Measurements from ENCODE around the gene TRAF5.

Gene TRAF5

DNA sequence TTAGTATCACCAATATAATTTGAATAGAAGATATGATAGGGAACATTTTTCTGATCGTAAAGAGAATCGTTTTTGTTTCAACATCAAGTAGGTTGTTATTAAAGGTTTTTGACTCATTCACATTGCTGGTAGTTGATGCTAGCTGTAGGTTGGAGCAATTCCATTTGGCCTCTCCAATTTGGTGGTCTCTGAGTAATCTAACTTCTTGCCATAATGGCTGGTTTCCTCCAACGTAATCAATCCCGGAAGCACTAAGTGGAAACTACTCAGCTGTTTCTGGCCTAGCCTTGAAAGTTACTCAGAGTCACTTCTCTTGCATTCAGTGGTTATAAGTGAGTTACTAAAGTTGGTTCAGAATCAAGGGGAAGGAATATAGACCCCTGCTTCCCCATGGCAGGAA is 41.4 kb upstream of the TRAF5 start:
- DNase-seq (ENCODE audit: extremely low spot score), result no peak
- TF ChIP-seq TARDBP (IDR thresholded peaks at IDR 0.05), result no peak
- no peak for TF ChIP-seq HDGF (IDR thresholded peaks at IDR 0.05; ENCODE audit: borderline replicate concordance)
- TF ChIP-seq NFRKB (IDR thresholded peaks at IDR 0.05), result no peak
- TF ChIP-seq ZNF384 (IDR thresholded peaks at IDR 0.05), result no peak
- TF ChIP-seq SUZ12 (IDR thresholded peaks at IDR 0.05), result no peak
- TF ChIP-seq FOXM1 (IDR thresholded peaks at IDR 0.05; ENCODE audit: borderline replicate concordance), result no peak
- no peak for TF ChIP-seq SP1 (IDR thresholded peaks at IDR 0.05)
- no peak for TF ChIP-seq BHLHE40 (IDR thresholded peaks at IDR 0.05; ENCODE audit: borderline replicate concordance)
- no peak for TF ChIP-seq CTBP1 (IDR thresholded peaks at IDR 0.05; ENCODE audit: borderline replicate concordance)
- TF ChIP-seq ELF4 (IDR thresholded peaks at IDR 0.05), result no peak
- TF ChIP-seq ARNT (IDR thresholded peaks at IDR 0.05), result no peak
- no peak for TF ChIP-seq LEF1 (IDR thresholded peaks at IDR 0.05; ENCODE audit: borderline replicate concordance)
- TF ChIP-seq FOXA1 (IDR thresholded peaks at IDR 0.05), result no peak
- no peak for TF ChIP-seq FOXK2 (IDR thresholded peaks at IDR 0.05)
- no peak for TF ChIP-seq PKNOX1 (IDR thresholded peaks at IDR 0.05)
- TF ChIP-seq L3MBTL2 (conservative IDR thresholded peaks at IDR 0.05), result no peak
- ChIA-PET CTCF (no interaction called here), POLR2A (no interaction called here)

- TF ChIP-seq ARNT (IDR thresholded peaks at IDR 0.05) (no peak), HDGF (IDR thresholded peaks at IDR 0.05; ENCODE audit: borderline replicate concordance) (no peak), ELF4 (IDR thresholded peaks at IDR 0.05) (no peak), CTBP1 (IDR thresholded peaks at IDR 0.05; ENCODE audit: borderline replicate concordance) (no peak), ZNF384 (IDR thresholded peaks at IDR 0.05) (no peak), TARDBP (IDR thresholded peaks at IDR 0.05) (no peak), SP1 (IDR thresholded peaks at IDR 0.05) (no peak), FOXA1 (IDR thresholded peaks at IDR 0.05) (no peak), FOXM1 (IDR thresholded peaks at IDR 0.05; ENCODE audit: borderline replicate concordance) (no peak), NFRKB (IDR thresholded peaks at IDR 0.05) (no peak), LEF1 (IDR thresholded peaks at IDR 0.05; ENCODE audit: borderline replicate concordance) (no peak), BHLHE40 (IDR thresholded peaks at IDR 0.05; ENCODE audit: borderline replicate concordance) (no peak), SUZ12 (IDR thresholded peaks at IDR 0.05) (no peak), FOXK2 (IDR thresholded peaks at IDR 0.05) (no peak), L3MBTL2 (conservative IDR thresholded peaks at IDR 0.05) (no peak), PKNOX1 (IDR thresholded peaks at IDR 0.05) (no peak)
- ChIA-PET POLR2A (no interaction called here), CTCF (no interaction called here)
- no peak for DNase-seq (ENCODE audit: extremely low spot score)
These were observed 39.4 kb upstream of the TRAF5 start for GRCh38 chr1:211287218-211287617.

DNA sequence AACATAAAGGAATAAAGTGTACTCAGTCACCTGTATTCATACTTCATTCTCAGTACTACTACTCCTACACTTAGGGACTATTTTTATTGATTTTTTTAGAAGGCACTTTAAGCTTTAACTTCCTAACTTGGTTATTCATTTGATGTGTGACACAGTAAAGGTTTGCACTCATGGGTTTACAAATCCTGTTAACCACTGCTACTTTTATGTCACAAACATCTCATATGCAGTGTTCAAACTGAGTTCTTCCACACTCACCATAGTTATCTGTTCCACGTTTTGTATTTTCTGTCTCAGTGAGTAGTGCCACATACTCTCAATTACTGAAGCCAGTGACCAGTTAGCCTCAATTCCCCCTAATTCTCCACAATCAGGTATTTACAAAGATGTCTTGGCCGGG is 34.2 kb upstream of the TRAF5 start:
- ChIA-PET CTCF (interaction anchor here (0.6 kb wide), 1 partner anchor 721 kb away, joined by 3 read pairs; no protein-coding TSS in a partner anchor), POLR2A (no interaction called here)
- DNase-seq (ENCODE audit: extremely low spot score), result no peak
- TF ChIP-seq ZNF384 (IDR thresholded peaks at IDR 0.05) (no peak), ARNT (IDR thresholded peaks at IDR 0.05) (no peak), HDGF (IDR thresholded peaks at IDR 0.05; ENCODE audit: borderline replicate concordance) (no peak), FOXK2 (IDR thresholded peaks at IDR 0.05) (no peak), TARDBP (IDR thresholded peaks at IDR 0.05) (no peak), SP1 (IDR thresholded peaks at IDR 0.05) (no peak), LEF1 (IDR thresholded peaks at IDR 0.05; ENCODE audit: borderline replicate concordance) (no peak), BHLHE40 (IDR thresholded peaks at IDR 0.05; ENCODE audit: borderline replicate concordance) (no peak), PKNOX1 (IDR thresholded peaks at IDR 0.05) (no peak), CTBP1 (IDR thresholded peaks at IDR 0.05; ENCODE audit: borderline replicate concordance) (no peak), ELF4 (IDR thresholded peaks at IDR 0.05) (no peak)

DNA sequence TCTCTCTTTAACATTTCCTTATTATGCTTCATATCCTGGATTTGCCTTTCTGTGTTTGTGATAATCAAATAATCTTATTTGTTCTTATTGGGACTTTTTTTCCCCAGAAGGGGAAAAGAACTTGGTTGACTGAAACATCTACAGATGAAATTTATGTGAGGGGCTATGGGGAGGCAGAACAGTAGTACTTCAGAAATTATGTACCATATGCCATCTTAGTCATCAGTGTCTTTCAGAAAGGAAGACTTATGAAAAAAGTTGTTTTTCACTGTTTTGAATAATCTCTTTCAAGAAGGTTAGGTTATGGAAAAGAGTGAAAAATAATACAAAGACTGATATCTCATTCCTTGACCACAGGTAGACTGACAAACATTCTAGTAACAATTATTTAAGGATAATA is 30.2 kb upstream of the TRAF5 start:
- POLR2A ChIA-PET, result no interaction called here
- no peak for TF ChIP-seq L3MBTL2 (conservative IDR thresholded peaks at IDR 0.05)
- no peak for TF ChIP-seq ZNF384 (IDR thresholded peaks at IDR 0.05)
- no peak for TF ChIP-seq SUZ12 (IDR thresholded peaks at IDR 0.05)
- TF ChIP-seq FOXA1 (IDR thresholded peaks at IDR 0.05), result no peak
- TF ChIP-seq ARNT (IDR thresholded peaks at IDR 0.05), result no peak
- TF ChIP-seq SP1 (IDR thresholded peaks at IDR 0.05), result no peak
- no peak for TF ChIP-seq PKNOX1 (IDR thresholded peaks at IDR 0.05)
- no peak for TF ChIP-seq NFRKB (IDR thresholded peaks at IDR 0.05)
- TF ChIP-seq BHLHE40 (IDR thresholded peaks at IDR 0.05; ENCODE audit: borderline replicate concordance), result no peak
- TF ChIP-seq ELF4 (IDR thresholded peaks at IDR 0.05), result no peak
- no peak for TF ChIP-seq LEF1 (IDR thresholded peaks at IDR 0.05; ENCODE audit: borderline replicate concordance)
- no peak for TF ChIP-seq HDGF (IDR thresholded peaks at IDR 0.05; ENCODE audit: borderline replicate concordance)
- no peak for TF ChIP-seq FOXK2 (IDR thresholded peaks at IDR 0.05)
- no peak for TF ChIP-seq TARDBP (IDR thresholded peaks at IDR 0.05)
- no peak for TF ChIP-seq FOXM1 (IDR thresholded peaks at IDR 0.05; ENCODE audit: borderline replicate concordance)
- TF ChIP-seq CTBP1 (IDR thresholded peaks at IDR 0.05; ENCODE audit: borderline replicate concordance), result no peak
- CTCF ChIA-PET, result no interaction called here
- DNase-seq (ENCODE audit: extremely low spot score), result no peak

GRCh38 chr1:211305044-211305443 is 21.6 kb upstream of the TRAF5 start:
- peak; percentile 28 for DNase-seq (ENCODE audit: extremely low spot score)
- no peak for TF ChIP-seq SP1 (IDR thresholded peaks at IDR 0.05)
- TF ChIP-seq BHLHE40 (IDR thresholded peaks at IDR 0.05; ENCODE audit: borderline replicate concordance), result no peak
- no peak for TF ChIP-seq FOXA1 (IDR thresholded peaks at IDR 0.05)
- peak; percentile 6; the same call in 1 of the 2 replicates for TF ChIP-seq PKNOX1 (IDR thresholded peaks at IDR 0.05)
- POLR2A ChIA-PET, result no interaction called here
- CTCF ChIA-PET, result interaction anchor here (1.0 kb wide), 1 partner anchor 18 kb away, joined by 4 read pairs; no protein-coding TSS in a partner anchor

All from HEK293T (cell line).